ENCODE measurements around the gene CHRNE.

The CHRNE gene

DNA sequence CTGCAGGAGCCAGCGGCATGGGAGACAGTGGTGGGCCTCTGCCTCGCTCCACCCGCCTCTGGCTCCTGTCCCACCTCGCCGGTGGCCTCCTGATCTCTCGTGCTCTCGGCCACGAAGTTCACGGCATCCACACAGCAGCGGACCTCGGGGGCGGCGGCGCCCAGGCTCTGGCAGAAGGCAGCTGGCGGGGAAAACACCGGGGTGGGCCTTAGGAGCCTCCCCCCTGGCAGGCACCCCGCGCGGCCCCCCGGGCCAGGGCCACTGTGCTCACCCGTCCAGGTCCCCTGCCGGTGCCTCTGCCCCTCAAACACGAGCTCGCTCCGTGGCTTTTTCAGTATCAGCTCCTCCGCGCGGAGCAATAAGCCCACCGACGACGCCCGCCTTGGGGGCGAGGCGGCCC is 4.0 kb downstream of the CHRNE start:
- no peak overlapping the region for H3K9ac ChIP-seq (ENCODE audit: low read depth, low read length, poor library complexity)
- no peak overlapping the region for H3K4me2 ChIP-seq (ENCODE audit: insufficient read depth, low read length, poor library complexity, severe bottlenecking)
- H3K4me1 ChIP-seq (ENCODE audit: control insufficient read depth in 2 of 2, insufficient read depth in 1 of 2, low read depth in 1 of 2, low read length in 2 of 2): peaks cover 0 to 1% of the 10 kb centered on the region in 2 donors
- no peak overlapping the region for H2BK12ac ChIP-seq (ENCODE audit: low read length)
- H3K18ac ChIP-seq (ENCODE audit: low read length): no peak overlapping the region
- H3K4ac ChIP-seq (ENCODE audit: low read length): no peak overlapping the region
- no peak overlapping the region for H3K23ac ChIP-seq (ENCODE audit: low read depth, low read length, poor library complexity)
- peaks cover 0 to 3% (median 0%) of the 10 kb centered on the region in 3 experiments for H3K27me3 ChIP-seq (ENCODE audit: control insufficient read depth in 3 of 3, insufficient read depth in 3 of 3, low read depth in 1 of 3, low read length in 3 of 3)
- H2BK120ac ChIP-seq (ENCODE audit: low read depth, low read length): no peak overlapping the region
- H4K91ac ChIP-seq (ENCODE audit: low read depth, low read length, poor library complexity): no peak overlapping the region
- H3K9me3 ChIP-seq (replicated peaks in 1 of 2; ENCODE audit: control insufficient read depth in 2 of 2, insufficient read depth in 1 of 2, low read depth in 1 of 2, low read length in 2 of 2): no peaks in the 10 kb centered on the region
- H4K8ac ChIP-seq (ENCODE audit: low read depth, low read length): no peak overlapping the region
- H2BK15ac ChIP-seq (ENCODE audit: low read length): no peak overlapping the region
- no peak overlapping the region for H2AK5ac ChIP-seq (ENCODE audit: low read depth, low read length)
- peaks cover 26 to 56% of the 10 kb centered on the region in 2 donors for H3K36me3 ChIP-seq (replicated peaks in 1 of 2; ENCODE audit: control insufficient read depth in 2 of 2, insufficient read depth in 2 of 2, low read length in 2 of 2)
- H3K27ac ChIP-seq (replicated peaks; ENCODE audit: low read length): no peak overlapping the region
- no peak overlapping the region for H2BK5ac ChIP-seq (ENCODE audit: low read length)
- no CpG with 5 or more reads among the region's 34 CpGs for WGBS, 2 donors (ENCODE audit: extremely low coverage in 2 of 2, insufficient read length in 2 of 2, insufficient replicate concordance in 1 of 2)
- H2AFZ ChIP-seq (ENCODE audit: low read length): no peak overlapping the region
- no peak overlapping the region for H3K4me3 ChIP-seq (ENCODE audit: low read length in 2 of 2)
- peaks cover 3% of the 10 kb centered on the region for H3K79me1 ChIP-seq (ENCODE audit: low read depth, low read length)
- DNase-seq (ENCODE audit: low spot score): no peak
- no peak overlapping the region for H3K14ac ChIP-seq (ENCODE audit: low read length)

DNA sequence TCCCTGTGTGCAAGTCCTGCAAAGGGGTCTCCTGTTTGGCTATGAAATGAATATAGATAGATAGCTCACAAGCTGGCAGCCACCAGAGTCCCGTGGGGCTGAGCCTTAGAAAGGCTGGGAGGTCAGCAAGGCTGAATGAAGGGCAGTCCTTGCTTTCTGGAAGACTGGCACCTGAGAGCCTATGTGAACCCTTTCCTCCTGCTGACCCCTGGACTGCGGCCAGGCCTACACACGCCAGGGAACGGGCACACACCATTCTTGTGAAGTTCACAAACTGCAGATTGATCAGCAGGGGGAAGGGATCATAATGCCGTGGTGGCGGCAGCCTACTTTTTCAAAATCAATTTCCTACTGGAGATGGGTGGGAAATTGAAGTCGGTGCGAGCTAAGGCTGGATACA is 4.5 kb downstream of the CHRNE start:
- no peak for DNase-seq (ENCODE audit: low spot score)
- Histone ChIP-seq H2BK12ac (ENCODE audit: low read length) (no peak overlapping the region), H3K4me1 (ENCODE audit: control insufficient read depth in 2 of 2, insufficient read depth in 1 of 2, low read depth in 1 of 2, low read length in 2 of 2) (peaks cover 0 to 1% of the 10 kb centered on the region in 2 donors), H2BK120ac (ENCODE audit: low read depth, low read length) (peak overlapping the region; percentile 47), H2BK15ac (ENCODE audit: low read length) (no peak overlapping the region), H3K4me2 (ENCODE audit: insufficient read depth, low read length, poor library complexity, severe bottlenecking) (no peak overlapping the region), H3K79me1 (ENCODE audit: low read depth, low read length) (peaks cover 4% of the 10 kb centered on the region), H4K8ac (ENCODE audit: low read depth, low read length) (no peak overlapping the region), H3K27ac (replicated peaks; ENCODE audit: low read length) (no peak overlapping the region), H3K36me3 (replicated peaks in 1 of 2; ENCODE audit: control insufficient read depth in 2 of 2, insufficient read depth in 2 of 2, low read length in 2 of 2) (peaks cover 30 to 62% of the 10 kb centered on the region in 2 donors), H3K9me3 (replicated peaks in 1 of 2; ENCODE audit: control insufficient read depth in 2 of 2, insufficient read depth in 1 of 2, low read depth in 1 of 2, low read length in 2 of 2) (no peaks in the 10 kb centered on the region), H4K91ac (ENCODE audit: low read depth, low read length, poor library complexity) (no peak overlapping the region), H2AFZ (ENCODE audit: low read length) (no peak overlapping the region), H3K18ac (ENCODE audit: low read length) (no peak overlapping the region), H3K4ac (ENCODE audit: low read length) (no peak overlapping the region), H2AK5ac (ENCODE audit: low read depth, low read length) (no peak overlapping the region), H3K4me3 (ENCODE audit: low read length in 2 of 2) (no peak overlapping the region), H3K27me3 (ENCODE audit: control insufficient read depth in 3 of 3, insufficient read depth in 3 of 3, low read depth in 1 of 3, low read length in 3 of 3) (peaks cover 0 to 3% (median 0%) of the 10 kb centered on the region in 3 experiments), H3K9ac (ENCODE audit: low read depth, low read length, poor library complexity) (no peak overlapping the region), H3K23ac (ENCODE audit: low read depth, low read length, poor library complexity) (no peak overlapping the region), H2BK5ac (ENCODE audit: low read length) (no peak overlapping the region), H3K14ac (ENCODE audit: low read length) (no peak overlapping the region)
- no CpG with 5 or more reads among the region's 8 CpGs for WGBS, 2 donors (ENCODE audit: extremely low coverage in 2 of 2, insufficient read length in 2 of 2, insufficient replicate concordance in 1 of 2)

DNA sequence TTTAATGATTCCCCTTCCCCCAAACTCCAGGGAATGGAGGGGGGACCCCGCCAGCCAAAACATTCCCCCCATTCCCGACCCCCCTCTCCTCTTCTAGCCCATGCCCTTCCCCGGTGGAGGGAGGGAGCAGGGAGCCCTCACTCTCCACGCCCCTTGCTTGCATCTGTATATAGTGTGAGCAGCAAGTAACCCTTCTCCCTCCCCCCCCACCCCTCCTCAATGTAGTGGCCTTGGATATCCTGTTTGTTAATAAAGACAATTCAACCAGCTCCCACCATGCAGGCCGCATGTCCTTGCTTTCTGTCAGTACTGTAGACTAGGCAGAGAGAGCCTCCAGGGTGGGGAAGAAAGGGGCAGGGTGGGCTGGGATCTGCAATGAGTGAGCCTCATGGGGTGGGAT is 5.1 kb downstream of the CHRNE start:
- whole genome bisulfite sequencing, 2 donors (ENCODE audit: extremely low coverage in 2 of 2, insufficient read length in 2 of 2, insufficient replicate concordance in 1 of 2): no CpG with 5 or more reads among the region's 5 CpGs
- H3K79me1 ChIP-seq (ENCODE audit: low read depth, low read length): peaks cover 4% of the 10 kb centered on the region
- H4K8ac ChIP-seq (ENCODE audit: low read depth, low read length): peak overlapping the region; percentile 43
- peaks cover 0 to 3% (median 0%) of the 10 kb centered on the region in 3 experiments for H3K27me3 ChIP-seq (ENCODE audit: control insufficient read depth in 3 of 3, insufficient read depth in 3 of 3, low read depth in 1 of 3, low read length in 3 of 3)
- no peaks in the 10 kb centered on the region for H3K9me3 ChIP-seq (replicated peaks in 1 of 2; ENCODE audit: control insufficient read depth in 2 of 2, insufficient read depth in 1 of 2, low read depth in 1 of 2, low read length in 2 of 2)
- no peak overlapping the region for H3K14ac ChIP-seq (ENCODE audit: low read length)
- no peak overlapping the region for H2BK5ac ChIP-seq (ENCODE audit: low read length)
- H2BK120ac ChIP-seq (ENCODE audit: low read depth, low read length): no peak overlapping the region
- no peak overlapping the region for H3K9ac ChIP-seq (ENCODE audit: low read depth, low read length, poor library complexity)
- DNase-seq (ENCODE audit: low spot score): no peak
- H4K91ac ChIP-seq (ENCODE audit: low read depth, low read length, poor library complexity): no peak overlapping the region
- no peak overlapping the region for H3K4ac ChIP-seq (ENCODE audit: low read length)
- H2AK5ac ChIP-seq (ENCODE audit: low read depth, low read length): no peak overlapping the region
- H3K23ac ChIP-seq (ENCODE audit: low read depth, low read length, poor library complexity): no peak overlapping the region
- H3K36me3 ChIP-seq (replicated peaks in 1 of 2; ENCODE audit: control insufficient read depth in 2 of 2, insufficient read depth in 2 of 2, low read length in 2 of 2): peaks cover 35 to 67% of the 10 kb centered on the region in 2 donors
- H3K18ac ChIP-seq (ENCODE audit: low read length): no peak overlapping the region
- H2AFZ ChIP-seq (ENCODE audit: low read length): no peak overlapping the region
- no peak overlapping the region for H3K4me2 ChIP-seq (ENCODE audit: insufficient read depth, low read length, poor library complexity, severe bottlenecking)
- H2BK12ac ChIP-seq (ENCODE audit: low read length): no peak overlapping the region
- H3K27ac ChIP-seq (replicated peaks; ENCODE audit: low read length): no peak overlapping the region
- H2BK15ac ChIP-seq (ENCODE audit: low read length): no peak overlapping the region
- H3K4me1 ChIP-seq (ENCODE audit: control insufficient read depth in 2 of 2, insufficient read depth in 1 of 2, low read depth in 1 of 2, low read length in 2 of 2): no peaks in the 10 kb centered on the region
- no peak overlapping the region for H3K4me3 ChIP-seq (ENCODE audit: low read length in 2 of 2)

DNA sequence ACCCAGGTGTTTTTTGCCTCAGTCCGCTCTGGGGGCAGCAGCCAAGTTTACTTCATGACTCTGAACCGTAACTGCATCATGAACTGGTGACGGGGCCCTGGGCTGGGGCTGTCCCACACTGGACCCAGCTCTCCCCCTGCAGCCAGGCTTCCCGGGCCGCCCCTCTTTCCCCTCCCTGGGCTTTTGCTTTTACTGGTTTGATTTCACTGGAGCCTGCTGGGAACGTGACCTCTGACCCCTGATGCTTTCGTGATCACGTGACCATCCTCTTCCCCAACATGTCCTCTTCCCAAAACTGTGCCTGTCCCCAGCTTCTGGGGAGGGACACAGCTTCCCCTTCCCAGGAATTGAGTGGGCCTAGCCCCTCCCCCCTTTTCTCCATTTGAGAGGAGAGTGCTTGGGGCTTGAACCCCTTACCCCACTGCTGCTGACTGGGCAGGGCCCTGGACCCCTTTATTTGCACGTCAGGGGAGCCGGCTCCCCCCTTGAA is 5.7 kb downstream of the CHRNE start:
- H3K27me3 ChIP-seq (ENCODE audit: control insufficient read depth in 3 of 3, insufficient read depth in 3 of 3, low read depth in 1 of 3, low read length in 3 of 3): peaks cover 0 to 3% (median 0%) of the 10 kb centered on the region in 3 experiments
- H3K4ac ChIP-seq (ENCODE audit: low read length): no peak overlapping the region
- H3K4me2 ChIP-seq (ENCODE audit: insufficient read depth, low read length, poor library complexity, severe bottlenecking): no peak overlapping the region
- no peak for DNase-seq (ENCODE audit: low spot score)
- H3K79me1 ChIP-seq (ENCODE audit: low read depth, low read length): peaks cover 6% of the 10 kb centered on the region
- H2BK5ac ChIP-seq (ENCODE audit: low read length): no peak overlapping the region
- H3K36me3 ChIP-seq (replicated peaks in 1 of 2; ENCODE audit: control insufficient read depth in 2 of 2, insufficient read depth in 2 of 2, low read length in 2 of 2): peaks cover 36 to 72% of the 10 kb centered on the region in 2 donors
- no peak overlapping the region for H2AFZ ChIP-seq (ENCODE audit: low read length)
- no peaks in the 10 kb centered on the region for H3K4me1 ChIP-seq (ENCODE audit: control insufficient read depth in 2 of 2, insufficient read depth in 1 of 2, low read depth in 1 of 2, low read length in 2 of 2)
- no peak overlapping the region for H2BK120ac ChIP-seq (ENCODE audit: low read depth, low read length)
- no peak overlapping the region for H3K9ac ChIP-seq (ENCODE audit: low read depth, low read length, poor library complexity)
- no peaks in the 10 kb centered on the region for H3K9me3 ChIP-seq (replicated peaks in 1 of 2; ENCODE audit: control insufficient read depth in 2 of 2, insufficient read depth in 1 of 2, low read depth in 1 of 2, low read length in 2 of 2)
- no peak overlapping the region for H3K27ac ChIP-seq (replicated peaks; ENCODE audit: low read length)
- no CpG with 5 or more reads among the region's 10 CpGs for WGBS, 2 donors (ENCODE audit: extremely low coverage in 2 of 2, insufficient read length in 2 of 2, insufficient replicate concordance in 1 of 2)
- H3K14ac ChIP-seq (ENCODE audit: low read length): no peak overlapping the region
- no peak overlapping the region for H3K4me3 ChIP-seq (ENCODE audit: low read length in 2 of 2)
- H2BK12ac ChIP-seq (ENCODE audit: low read length): no peak overlapping the region
- H2BK15ac ChIP-seq (ENCODE audit: low read length): no peak overlapping the region
- H4K91ac ChIP-seq (ENCODE audit: low read depth, low read length, poor library complexity): no peak overlapping the region
- no peak overlapping the region for H3K18ac ChIP-seq (ENCODE audit: low read length)
- no peak overlapping the region for H4K8ac ChIP-seq (ENCODE audit: low read depth, low read length)
- H2AK5ac ChIP-seq (ENCODE audit: low read depth, low read length): no peak overlapping the region
- H3K23ac ChIP-seq (ENCODE audit: low read depth, low read length, poor library complexity): no peak overlapping the region

Measured in neuronal stem cell (in vitro differentiated cells).